H54 (cell line): ENCODE data around the gene BIRC5.

Experiments
- DNase-seq: peaks from one replicate; pipeline ENCODE4 v3.0.0; 2011; ENCODE audit warnings: low spot score, mixed read lengths; ENCODE audit not compliant: insufficient read length
- FAIRE-seq: peaks from 3 replicates; lab custom pipeline; 2011; peaks lifted over from hg19 to GRCh38; lab: Jason Lieb, UNC
- POLR2A ChIP-seq: IDR thresholded peaks from 2 replicates; pipeline ENCODE4 v1.6.1; 2011; ENCODE audit warnings: low read depth, mild to moderate bottlenecking, low read length

Gene BIRC5

GRCh38 chr17:78200451-78200850 is 13.6 kb upstream of the BIRC5 start:
- FAIRE-seq (no peak), DNase-seq (no peak)
- no peak for TF ChIP-seq POLR2A

GRCh38 chr17:78202666-78203065 is 11.4 kb upstream of the BIRC5 start:
- FAIRE-seq (no peak), DNase-seq (no peak)
- no peak for TF ChIP-seq POLR2A

GRCh38 chr17:78204387-78205123 is 9.5 kb upstream of the BIRC5 start:
- FAIRE-seq, result no peak
- no peak for TF ChIP-seq POLR2A
- DNase-seq, result no peak

GRCh38 chr17:78205124-78205775 is 8.8 kb upstream of the BIRC5 start:
- FAIRE-seq (no peak), DNase-seq (no peak)
- TF ChIP-seq POLR2A, result no peak

GRCh38 chr17:78206298-78206697 is 7.8 kb upstream of the BIRC5 start:
- DNase-seq (no peak), FAIRE-seq (no peak)
- no peak for TF ChIP-seq POLR2A

GRCh38 chr17:78208486-78208885 is 5.6 kb upstream of the BIRC5 start:
- DNase-seq, result no peak
- FAIRE-seq, result no peak
- TF ChIP-seq POLR2A, result no peak

- DNase-seq (no peak), FAIRE-seq (no peak)
- TF ChIP-seq POLR2A, result no peak
These were observed 3.9 kb upstream of the BIRC5 start for GRCh38 chr17:78210111-78210510.

GRCh38 chr17:78211032-78211431 is 3.0 kb upstream of the BIRC5 start:
- FAIRE-seq (no peak), DNase-seq (no peak)
- TF ChIP-seq POLR2A, result no peak

GRCh38 chr17:78214706-78215061 is 631 bp downstream of the BIRC5 start:
- DNase-seq (no peak), FAIRE-seq (no peak)
- no peak for TF ChIP-seq POLR2A

- TF ChIP-seq POLR2A, result no peak
- DNase-seq (no peak), FAIRE-seq (no peak)
These were observed 5.5 kb downstream of the BIRC5 start for GRCh38 chr17:78219396-78220150.

GRCh38 chr17:78223061-78223460 is 9.0 kb downstream of the BIRC5 start:
- TF ChIP-seq POLR2A, result no peak
- no peak for FAIRE-seq
- DNase-seq, result no peak

- FAIRE-seq (no peak), DNase-seq (no peak)
- TF ChIP-seq POLR2A, result no peak
These were observed 9.7 kb downstream of the BIRC5 start for GRCh38 chr17:78223765-78224164.

GRCh38 chr17:78224231-78225087 is 10.4 kb downstream of the BIRC5 start:
- DNase-seq (no peak), FAIRE-seq (no peak)
- no peak for TF ChIP-seq POLR2A

- FAIRE-seq (no peak), DNase-seq (no peak)
These were observed 11.2 kb downstream of the BIRC5 start for GRCh38 chr17:78225088-78225865.

More at GRCh38 chr17:78225088-78225865, 11.2 kb downstream of the BIRC5 start:
- no peak for TF ChIP-seq POLR2A
